ENCODE measurements around the gene EPB41L2.
A peak's percentile ranks its signal among the peaks of the same experiment; 100 is the strongest.

EPB41L2 gene

GRCh38 chr6:131045139-131045538 is 17.9 kb downstream of the EPB41L2 start:
- no peaks in the 10 kb centered on the region for H3K27me3 ChIP-seq (replicated peaks)
- TF ChIP-seq CTCF (IDR thresholded peaks at IDR 0.05; ENCODE audit: low read depth, low read length, missing control alignments) = no peak
- no peaks in the 10 kb centered on the region for H3K36me3 ChIP-seq (replicated peaks)
- in situ Hi-C loops (cut with HindIII; ENCODE audit: low pct_ligation_motif_present, low sequenced_read_pairs) = no loop called here
- H3K27ac ChIP-seq = no peak overlapping the region
- H3K4me3 ChIP-seq (ENCODE audit: low read depth, low read length) = no peak overlapping the region
- no peak for DNase-seq

GRCh38 chr6:131043902-131044447 is 19.1 kb downstream of the EPB41L2 start:
- TF ChIP-seq CTCF (IDR thresholded peaks at IDR 0.05; ENCODE audit: low read depth, low read length, missing control alignments) = no peak
- no peak overlapping the region for H3K27ac ChIP-seq
- in situ Hi-C loops (cut with HindIII; ENCODE audit: low pct_ligation_motif_present, low sequenced_read_pairs) = no loop called here
- no peak overlapping the region for H3K4me3 ChIP-seq (ENCODE audit: low read depth, low read length)
- no peaks in the 10 kb centered on the region for H3K27me3 ChIP-seq (replicated peaks)
- DNase-seq = no peak
- no peaks in the 10 kb centered on the region for H3K36me3 ChIP-seq (replicated peaks)

GRCh38 chr6:131042664-131043063 is 20.4 kb downstream of the EPB41L2 start:
- no peak overlapping the region for H3K27ac ChIP-seq
- in situ Hi-C loops (cut with HindIII; ENCODE audit: low pct_ligation_motif_present, low sequenced_read_pairs) = no loop called here
- H3K36me3 ChIP-seq (replicated peaks) = no peaks in the 10 kb centered on the region
- TF ChIP-seq CTCF (IDR thresholded peaks at IDR 0.05; ENCODE audit: low read depth, low read length, missing control alignments) = no peak
- H3K27me3 ChIP-seq (replicated peaks) = no peaks in the 10 kb centered on the region
- no peak for DNase-seq
- H3K4me3 ChIP-seq (ENCODE audit: low read depth, low read length) = no peak overlapping the region

GRCh38 chr6:131041814-131042213 is 21.2 kb downstream of the EPB41L2 start:
- no peak overlapping the region for H3K4me3 ChIP-seq (ENCODE audit: low read depth, low read length)
- H3K36me3 ChIP-seq (replicated peaks) = no peaks in the 10 kb centered on the region
- H3K27ac ChIP-seq = no peak overlapping the region
- in situ Hi-C loops (cut with HindIII; ENCODE audit: low pct_ligation_motif_present, low sequenced_read_pairs) = no loop called here
- TF ChIP-seq CTCF (IDR thresholded peaks at IDR 0.05; ENCODE audit: low read depth, low read length, missing control alignments) = no peak
- no peak for DNase-seq
- no peaks in the 10 kb centered on the region for H3K27me3 ChIP-seq (replicated peaks)

- no peak for DNase-seq
- in situ Hi-C loops (cut with HindIII; ENCODE audit: low pct_ligation_motif_present, low sequenced_read_pairs) = no loop called here
- no peak for TF ChIP-seq CTCF (IDR thresholded peaks at IDR 0.05; ENCODE audit: low read depth, low read length, missing control alignments)
- H3K36me3 ChIP-seq (replicated peaks) = no peaks in the 10 kb centered on the region
- no peak overlapping the region for H3K4me3 ChIP-seq (ENCODE audit: low read depth, low read length)
- H3K27ac ChIP-seq = no peak overlapping the region
- H3K27me3 ChIP-seq (replicated peaks) = no peaks in the 10 kb centered on the region
Observed at GRCh38 chr6:131040866-131041265, 22.2 kb downstream of the EPB41L2 start.

- no peak for TF ChIP-seq CTCF (IDR thresholded peaks at IDR 0.05; ENCODE audit: low read depth, low read length, missing control alignments)
- Histone ChIP-seq H3K27ac (peak overlapping the region; percentile 41), H3K36me3 (replicated peaks) (no peaks in the 10 kb centered on the region), H3K4me3 (ENCODE audit: low read depth, low read length) (no peak overlapping the region), H3K27me3 (replicated peaks) (no peaks in the 10 kb centered on the region)
- in situ Hi-C loops (cut with HindIII; ENCODE audit: low pct_ligation_motif_present, low sequenced_read_pairs) = no loop called here
- no peak for DNase-seq
Observed at GRCh38 chr6:131039345-131039680, 23.7 kb downstream of the EPB41L2 start.

Data from brain microvascular endothelial cell (primary cell).